H1 (cell line): ENCODE data around the gene CCNA1. TPM values are rescaled to one million over a fixed set of nuclear protein-coding genes. Genes with fewer than 3 reads are reported as not detected.

Experiments
- CTCF ChIA-PET: fragments of 300-600 bp; sonication (Branson Sonifier 250); formaldehyde crosslinking; loops from one replicate; lab custom pipeline; 2021; ENCODE audit not compliant: partially characterized antibody; lab: Charles Lee
- POLR2A ChIA-PET: fragments of 300-600 bp; sonication (Branson Sonifier 250); formaldehyde crosslinking; loops from one replicate; lab custom pipeline; 2021; ENCODE audit warnings: inconsistent platforms; ENCODE audit not compliant: partially characterized antibody; lab: Charles Lee
- DNase-seq, 2 experiments: peaks; one replicate each; pipeline versions ENCODE4 v3.0.0 to v3.0.0-alpha.2; 2010 to 2022; ENCODE audit warnings: low spot score in 2 of 2, low read depth in 1 of 2, mixed read lengths in 1 of 2
- FAIRE-seq: peaks from 2 replicates; lab custom pipeline; 2011; peaks lifted over from hg19 to GRCh38; lab: Jason Lieb, UNC
- H2AFZ ChIP-seq: 2 replicates; pipeline ENCODE4 v1.8.1; 2012; ENCODE audit warnings: low read length, inconsistent platforms
- H2AK5ac ChIP-seq: 2 replicates; pipeline ENCODE4 v1.6.1; 2013; ENCODE audit warnings: low read depth, low read length
- H2BK120ac ChIP-seq: replicated peaks from 2 replicates; pipeline ENCODE3; 2013; ENCODE audit warnings: low read depth, low read length, inconsistent platforms
- H2BK12ac ChIP-seq: 2 replicates; pipeline ENCODE4 v1.6.1; 2013; ENCODE audit warnings: low read depth, low read length
- H2BK15ac ChIP-seq: 2 replicates; pipeline ENCODE4 v1.6.1; 2013; ENCODE audit warnings: low read length
- H2BK20ac ChIP-seq: 2 replicates; pipeline ENCODE4 v1.6.1; 2013; ENCODE audit warnings: low read length
- H2BK5ac ChIP-seq: 2 replicates; pipeline ENCODE4 v1.6.1; 2013; ENCODE audit warnings: low read depth, low read length
- H3K14ac ChIP-seq: 2 replicates; pipeline ENCODE4 v1.6.1; 2013; ENCODE audit warnings: inconsistent platforms; ENCODE audit not compliant: insufficient read length
- H3K18ac ChIP-seq: 2 replicates; pipeline ENCODE4 v1.6.1; 2013; ENCODE audit warnings: low read length; ENCODE audit errors: extremely low read depth
- H3K23ac ChIP-seq: 2 replicates; pipeline ENCODE4 v1.6.1; 2013; ENCODE audit warnings: inconsistent platforms; ENCODE audit not compliant: insufficient read length
- H3K23me2 ChIP-seq: 2 replicates; pipeline ENCODE4 v1.6.1; 2013; ENCODE audit warnings: low read depth, low read length
- H3K27ac ChIP-seq: 2 replicates; pipeline ENCODE4 v1.6.1; 2011; ENCODE audit warnings: low read depth, low read length, inconsistent platforms
- H3K27me3 ChIP-seq, 4 experiments: replicated peaks in 1 of 4; 1 replicate in 1 of 4; 2 replicates in 3 of 4; pipeline versions ENCODE4 v1.6.1 to v1.8.1; 2011 to 2013; ENCODE audit warnings: low read length in 3 of 4, mild to moderate bottlenecking in 3 of 4, inconsistent platforms in 2 of 4, mixed read lengths in 2 of 4, moderate library complexity in 1 of 4; ENCODE audit not compliant: control insufficient read depth in 3 of 4, insufficient read depth in 3 of 4; ENCODE audit errors: extremely low read depth in 1 of 4
- H3K36me3 ChIP-seq, 4 experiments: 2 replicates each; pipeline versions ENCODE4 v1.6.1 to v1.8.1; 2011 to 2013; ENCODE audit warnings: mild to moderate bottlenecking in 4 of 4, low read length in 3 of 4, moderate library complexity in 2 of 4, control low read depth in 1 of 4, inconsistent platforms in 1 of 4; ENCODE audit not compliant: insufficient read depth in 4 of 4, control insufficient read depth in 2 of 4
- H3K4ac ChIP-seq: replicated peaks from 2 replicates; pipeline ENCODE3; 2013; ENCODE audit warnings: low read length, low read depth, mixed read lengths, inconsistent platforms; ENCODE audit not compliant: insufficient read length
- H3K4me1 ChIP-seq, 4 experiments: replicated peaks in 1 of 4; 1 replicate in 1 of 4; 2 replicates in 3 of 4; pipeline versions ENCODE4 v1.6.1 to v1.8.1; 2011 to 2013; ENCODE audit warnings: low read length in 3 of 4, inconsistent platforms in 2 of 4, mixed read lengths in 1 of 4; ENCODE audit not compliant: insufficient read depth in 4 of 4, control insufficient read depth in 3 of 4
- H3K4me2 ChIP-seq, 2 experiments: 2 replicates each; pipeline versions ENCODE4 v1.6.1 to v1.8.1; 2011 to 2013; ENCODE audit warnings: low read depth in 2 of 2, low read length in 2 of 2, control low read depth in 1 of 2, inconsistent platforms in 1 of 2, mild to moderate bottlenecking in 1 of 2; ENCODE audit not compliant: insufficient read depth in 1 of 2
- H3K4me3 ChIP-seq, 4 experiments: fragments of 200-600, 300-600 bp in 1 of 4; sonication (generic), shearing (Covaris generic), sonication (Bioruptor Twin) in 1 of 4; 2 replicates each; pipeline versions ENCODE4 v1.5.1 to v1.8.1; 2011 to 2016; ENCODE audit warnings: low read length in 4 of 4, low read depth in 3 of 4, control low read depth in 2 of 4, inconsistent platforms in 2 of 4, mild to moderate bottlenecking in 2 of 4, mixed read lengths in 1 of 4, moderate library complexity in 1 of 4; ENCODE audit not compliant: insufficient read depth in 2 of 4; ENCODE audit errors: extremely low read depth in 1 of 4
- H3K56ac ChIP-seq: replicated peaks from 2 replicates; pipeline ENCODE3; 2013; ENCODE audit warnings: low read depth, mild to moderate bottlenecking, mixed read lengths, low read length, inconsistent platforms; ENCODE audit not compliant: insufficient read length
- H3K79me1 ChIP-seq: 2 replicates; pipeline ENCODE4 v1.6.1; 2013; ENCODE audit warnings: low read depth, low read length, control low read depth
- H3K79me2 ChIP-seq, 2 experiments: 2 replicates each; pipeline versions ENCODE4 v1.6.1 to v1.8.1; 2012 to 2013; ENCODE audit warnings: low read length in 2 of 2, mild to moderate bottlenecking in 2 of 2, inconsistent platforms in 1 of 2; ENCODE audit not compliant: insufficient read depth in 2 of 2, control insufficient read depth in 1 of 2
- H3K9ac ChIP-seq, 4 experiments: replicated peaks in 1 of 4; 1 replicate in 1 of 4; 2 replicates in 3 of 4; pipeline versions ENCODE4 v1.6.1 to v1.8.1; 2011 to 2013; ENCODE audit warnings: low read depth in 3 of 4, low read length in 3 of 4, control low read depth in 2 of 4, mild to moderate bottlenecking in 2 of 4, moderate library complexity in 2 of 4, inconsistent platforms in 1 of 4; ENCODE audit errors: extremely low read depth in 1 of 4
- H3K9me3 ChIP-seq, 2 experiments: 2 replicates each; pipeline versions ENCODE4 v1.6.1 to v1.8.1; 2012 to 2013; ENCODE audit warnings: mild to moderate bottlenecking in 2 of 2, moderate library complexity in 2 of 2, control low read depth in 1 of 2, inconsistent platforms in 1 of 2, low read depth in 1 of 2, low read length in 1 of 2, mixed read lengths in 1 of 2; ENCODE audit not compliant: insufficient read depth in 2 of 2
- H4K20me1 ChIP-seq, 2 experiments: replicated peaks in 1 of 2; 2 replicates each; pipeline versions ENCODE3 to v1.8.1; 2011 to 2013; ENCODE audit warnings: inconsistent platforms in 2 of 2, low read length in 2 of 2, mild to moderate bottlenecking in 1 of 2; ENCODE audit not compliant: insufficient read depth in 2 of 2, control insufficient read depth in 1 of 2
- H4K5ac ChIP-seq: 2 replicates; pipeline ENCODE4 v1.6.1; 2013; ENCODE audit warnings: low read length, low read depth, mixed read lengths, inconsistent platforms; ENCODE audit not compliant: insufficient read length
- H4K8ac ChIP-seq: 2 replicates; pipeline ENCODE4 v1.8.0; 2013; ENCODE audit warnings: mild to moderate bottlenecking, moderate library complexity, low read length, inconsistent platforms; ENCODE audit not compliant: insufficient read depth; ENCODE audit errors: extremely low read depth
- H4K91ac ChIP-seq: replicated peaks from 2 replicates; pipeline ENCODE3; 2013; ENCODE audit warnings: low read length, mixed read lengths, inconsistent platforms; ENCODE audit not compliant: insufficient read length
- CBX8 ChIP-seq: fragments of 300-800, 300-1000 bp; sonication (generic); IDR thresholded peaks from 2 replicates; pipeline ENCODE4 v1.7.1; 2016; ENCODE audit warnings: low read depth, low read length, borderline replicate concordance
- CEBPB ChIP-seq: IDR thresholded peaks from 2 replicates; pipeline ENCODE4 v1.6.1; 2012; ENCODE audit warnings: low read depth, low read length
- EP300 ChIP-seq, 2 experiments: IDR thresholded peaks; 1 replicate in 1 of 2; 2 replicates in 1 of 2; pipeline ENCODE4 v1.6.1; 2011 to 2012; ENCODE audit warnings: low read depth in 2 of 2, low read length in 2 of 2, mild to moderate bottlenecking in 2 of 2, borderline replicate concordance in 1 of 2, inconsistent platforms in 1 of 2, moderate library complexity in 1 of 2
- EZH2 ChIP-seq: fragments of 200-600 bp; sonication (generic); IDR thresholded peaks from 2 replicates; pipeline ENCODE4 v1.7.1; 2012; ENCODE audit warnings: low read depth, mild to moderate bottlenecking, moderate library complexity, low read length, inconsistent platforms; ENCODE audit not compliant: severe bottlenecking
- KDM4A ChIP-seq: IDR thresholded peaks from one replicate; pipeline ENCODE4 v1.7.1; 2012; ENCODE audit warnings: low read depth, mild to moderate bottlenecking, moderate library complexity, low read length, inconsistent platforms; ENCODE audit not compliant: severe bottlenecking
- KDM5A ChIP-seq: fragments of 200-600 bp; IDR thresholded peaks from 2 replicates; pipeline ENCODE4 v1.7.1; 2012; ENCODE audit warnings: mild to moderate bottlenecking, low read length, inconsistent platforms, mixed read lengths
- POLR2A ChIP-seq, 2 experiments: IDR thresholded peaks; 1 replicate in 1 of 2; 2 replicates in 1 of 2; pipeline ENCODE4 v1.6.1; 2011; ENCODE audit warnings: low read depth in 2 of 2, low read length in 2 of 2, mild to moderate bottlenecking in 2 of 2; ENCODE audit errors: control extremely low read depth in 1 of 2
- RAD21 ChIP-seq, 2 experiments: IDR thresholded peaks in 1 of 2; conservative IDR thresholded peaks in 1 of 2; 2 replicates each; pipeline ENCODE4 v1.6.1; 2011; ENCODE audit warnings: low read depth in 2 of 2, low read length in 2 of 2, improper control_type of control experiment in 1 of 2, inconsistent platforms in 1 of 2, mild to moderate bottlenecking in 1 of 2, moderate library complexity in 1 of 2
- RNF2 ChIP-seq: fragments of 200-900, 300-1000 bp; sonication (generic); IDR thresholded peaks from 2 replicates; pipeline ENCODE4 v1.7.1; 2016; ENCODE audit warnings: borderline replicate concordance, low read depth, mild to moderate bottlenecking, antibody characterized with exemption, low read length; ENCODE audit not compliant: poor library complexity, severe bottlenecking; ENCODE audit errors: missing control alignments
- TAF7 ChIP-seq: optimal IDR thresholded peaks from 2 replicates; pipeline ENCODE3; 2011; ENCODE audit warnings: low read depth, mild to moderate bottlenecking, inconsistent platforms, low read length, moderate library complexity, borderline replicate concordance
- WGBS, 2 experiments: shearing (Covaris generic) in 1 of 2; methylation state at CpG; one replicate each; pipeline versions ENCODE4 v1.1.6 to v1.1.7; 2013 to 2015; ENCODE audit warnings: low lambda C conversion rate in 2 of 2, mixed read lengths in 2 of 2, inconsistent platforms in 1 of 2, low coverage in 1 of 2, missing lambda C conversion rate in 1 of 2; ENCODE audit not compliant: insufficient replicate concordance in 2 of 2, insufficient coverage in 1 of 2, insufficient read length in 1 of 2; ENCODE audit errors: extremely low coverage in 1 of 2, missing lambda C conversion rate in 1 of 2; 5-methylcytosine and 5-hydroxymethylcytosine counted together
- polyA plus RNA-seq, 7 experiments: library from polyadenylated mRNA; depleted of rRNA in 3 of 7; stranded (reverse) in 5 of 7; unstranded in 2 of 7; fragments of >200 nt in 5 of 7; fragments of 200-250 nt in 2 of 7; gene quantifications; 1 replicate in 5 of 7; 2 replicates in 1 of 7; 4 replicates in 1 of 7; pipeline versions ENCODE4 v1.2.1 to v1.2.3, GENCODE V29; 2011 to 2013; ENCODE audit warnings: missing spikeins in 2 of 7, mixed read lengths in 2 of 7
- total RNA-seq: library from RNA; stranded (reverse); fragmentation: NEBNext Ultra II Directional; extraction: Animal tissue kit (Norgen Biotek cat#: 25700); gene quantifications from 2 replicates; pipeline ENCODE4 v1.2.1, GENCODE V29; 2021

The CCNA1 gene
- total and polyA plus RNA-seq, 2 of the 8 experiments (the other 6 are each of a cell fraction or from before 2014, with no cell fraction given): 2.2 to 4.1 TPM

- no peak for FAIRE-seq
- Histone ChIP-seq H2BK120ac (no peak overlapping the region), H3K23ac (no peak overlapping the region), H3K4ac (no peak overlapping the region), H3K27ac (no peak overlapping the region), H3K36me3 (no peaks in the 10 kb centered on the region), H3K9ac (no peak overlapping the region), H4K5ac (no peak overlapping the region), H3K56ac (no peak overlapping the region), H2BK20ac (no peak overlapping the region), H2BK15ac (no peak overlapping the region), H3K18ac (no peak overlapping the region), H3K4me1 (peaks cover 0 to 5% (median 4%) of the 10 kb centered on the region in 4 experiments; a peak in 4 of 7 replicates), H3K14ac (no peak overlapping the region), H4K20me1 (no peaks in the 10 kb centered on the region), H3K4me3 (peak overlapping the region; percentile 16 to 84 (median 29); a peak in 6 of 8 replicates), H2AFZ (peak overlapping the region; percentile 37; the same call in 1 of the 2 replicates), H3K79me2 (no peaks in the 10 kb centered on the region), H2AK5ac (no peak overlapping the region), H2BK12ac (no peak overlapping the region), H3K4me2 (peak overlapping the region; percentile 79 to 95), H3K23me2 (peaks cover 13% of the 10 kb centered on the region; the same call in 1 of the 2 replicates), H3K27me3 (peaks cover 26 to 50% (median 43%) of the 10 kb centered on the region in 4 experiments), H3K79me1 (no peaks in the 10 kb centered on the region), H4K91ac (no peak overlapping the region), H4K8ac (no peak overlapping the region), H3K9me3 (no peaks in the 10 kb centered on the region), H2BK5ac (no peak overlapping the region)
- CTCF ChIA-PET: interaction anchor here (0.6 kb wide), 1 partner anchor 378 kb away, joined by 3 read pairs; no protein-coding TSS in a partner anchor
- WGBS, 2 experiments: 15% methylated on average over 34 of the region's 34 CpGs; no CpG with 5 or more reads in 1 of the 2 experiments
- peak in 1 of 2 experiments; percentile 62 for DNase-seq
- POLR2A ChIA-PET: no interaction called here
- TF ChIP-seq KDM5A: no peak
- peak; percentile 47 for TF ChIP-seq KDM4A
- no peak for TF ChIP-seq CBX8
- TF ChIP-seq POLR2A (IDR thresholded peaks at IDR 0.05; ENCODE audit: control extremely low read depth in 1 of 2, low read depth in 2 of 2, low read length in 2 of 2): no peak
- peak; percentile 75 for TF ChIP-seq EZH2
- TF ChIP-seq EP300 (IDR thresholded peaks at IDR 0.05; ENCODE audit: borderline replicate concordance in 1 of 2, low read depth in 2 of 2, low read length in 2 of 2): no peak
- no peak for TF ChIP-seq RAD21 (IDR thresholded peaks at IDR 0.05 in 1 of 2, conservative IDR thresholded peaks at IDR 0.05 in 1 of 2; ENCODE audit: low read depth in 2 of 2, low read length in 2 of 2)
- peak; percentile 43 for TF ChIP-seq RNF2
- no peak for TF ChIP-seq TAF7
- TF ChIP-seq CEBPB: no peak
These were observed 1.8 kb upstream of the CCNA1 start for GRCh38 chr13:36430247-36431203.
